SK-N-SH treated with all-trans-retinoic acid at 6 μM for 48 hours (cell line): ENCODE data around the gene PRR7.

Source experiments
- ATAC-seq: fragments of 200-7000 bp; cut with Tn5 transposase; 3 replicates; pipeline ENCODE4 v1.9.1; 2020; ENCODE audit warnings: mild to moderate bottlenecking, moderate library complexity
- ARNTL ChIP-seq: fragments of 450-650 bp; formaldehyde crosslinking; IDR thresholded peaks from 2 replicates; pipeline ENCODE4 v1.5.0; 2020; ENCODE audit warnings: low read depth, mild to moderate bottlenecking, moderate library complexity, borderline replicate concordance
- BACH2 ChIP-seq: fragments of 250-450 bp; sonication (Bioruptor Pico); IDR thresholded peaks from 2 replicates; pipeline ENCODE4 v1.9.0; 2021; ENCODE audit warnings: mild to moderate bottlenecking, borderline replicate concordance
- CREB5 ChIP-seq: fragments of 250-450 bp; sonication (Bioruptor Pico); IDR thresholded peaks from 2 replicates; pipeline ENCODE4 v1.5.1; 2020; ENCODE audit warnings: low read depth, mild to moderate bottlenecking, moderate library complexity
- CSDC2 ChIP-seq: fragments of 250-450 bp; sonication (Bioruptor Pico); IDR thresholded peaks from 2 replicates; pipeline ENCODE4 v1.5.0; 2020; ENCODE audit warnings: mild to moderate bottlenecking, moderate library complexity
- ESRRG ChIP-seq: fragments of 250-450 bp; sonication (Bioruptor Pico); IDR thresholded peaks from 2 replicates; pipeline ENCODE4 v1.6.1; 2021; ENCODE audit warnings: mild to moderate bottlenecking
- GLIS3 ChIP-seq: fragments of 250-450 bp; sonication (Bioruptor Pico); IDR thresholded peaks from 2 replicates; pipeline ENCODE4 v1.5.0; 2020; ENCODE audit warnings: mild to moderate bottlenecking, moderate library complexity
- ISL1 ChIP-seq: fragments of 250-450 bp; sonication (Bioruptor Pico); IDR thresholded peaks from 2 replicates; pipeline ENCODE4 v2.1.2; 2022; ENCODE audit warnings: mild to moderate bottlenecking, moderate library complexity
- OSR1 ChIP-seq: fragments of 250-450 bp; sonication (Bioruptor Pico); IDR thresholded peaks from 2 replicates; pipeline ENCODE4 v1.8.0; 2022; ENCODE audit warnings: moderate library complexity, mild to moderate bottlenecking, inconsistent platforms
- PATZ1 ChIP-seq: fragments of 250-450 bp; sonication (Bioruptor Pico); IDR thresholded peaks from 2 replicates; pipeline ENCODE4 v1.8.0; 2020; ENCODE audit warnings: mild to moderate bottlenecking, moderate library complexity, borderline replicate concordance
- POU6F1 ChIP-seq: fragments of 250-450 bp; sonication (Bioruptor Pico); IDR thresholded peaks from 2 replicates; pipeline ENCODE4 v1.8.0; 2021; ENCODE audit warnings: low read depth, mild to moderate bottlenecking, moderate library complexity, borderline replicate concordance
- PPARA ChIP-seq: fragments of 250-450 bp; sonication (Bioruptor Pico); IDR thresholded peaks from 2 replicates; pipeline ENCODE4 v1.5.0; 2020; ENCODE audit warnings: mild to moderate bottlenecking, borderline replicate concordance
- RARB ChIP-seq: fragments of 250-450 bp; sonication (Bioruptor Pico); IDR thresholded peaks from 2 replicates; pipeline ENCODE4 v1.8.0; 2021; ENCODE audit warnings: mild to moderate bottlenecking, moderate library complexity
- SNAI2 ChIP-seq: fragments of 250-450 bp; sonication (Bioruptor Pico); IDR thresholded peaks from 2 replicates; pipeline ENCODE4 v1.5.0; 2020; ENCODE audit warnings: mild to moderate bottlenecking, moderate library complexity
- TCF4 ChIP-seq: fragments of 250-450 bp; sonication (Bioruptor Pico); IDR thresholded peaks from 2 replicates; pipeline ENCODE4 v1.8.0; 2021; ENCODE audit warnings: mild to moderate bottlenecking, moderate library complexity, borderline replicate concordance
- TOX ChIP-seq: fragments of 250-450 bp; sonication (Bioruptor Pico); IDR thresholded peaks from 2 replicates; pipeline ENCODE4 v1.8.0; 2021; ENCODE audit warnings: mild to moderate bottlenecking, moderate library complexity, borderline replicate concordance
- TSHZ2 ChIP-seq: fragments of 250-450 bp; sonication (Bioruptor Pico); IDR thresholded peaks from 2 replicates; pipeline ENCODE4 v1.5.0; 2020; ENCODE audit warnings: mild to moderate bottlenecking, moderate library complexity
- ZC3H10 ChIP-seq: fragments of 250-450 bp; sonication (Bioruptor Pico); IDR thresholded peaks from 2 replicates; pipeline ENCODE4 v1.5.1; 2021; ENCODE audit warnings: mild to moderate bottlenecking, moderate library complexity
- ZFP3 ChIP-seq: fragments of 250-450 bp; sonication (Bioruptor Pico); IDR thresholded peaks from 2 replicates; pipeline ENCODE4 v1.5.0; 2020; ENCODE audit warnings: mild to moderate bottlenecking, moderate library complexity
- ZNF565 ChIP-seq: fragments of 450-650 bp; formaldehyde crosslinking; conservative IDR thresholded peaks from 2 replicates; pipeline ENCODE4 v1.5.0; 2020; ENCODE audit warnings: low read depth, mild to moderate bottlenecking, moderate library complexity
- ZNF70 ChIP-seq: fragments of 450-650 bp; formaldehyde crosslinking; IDR thresholded peaks from 2 replicates; pipeline ENCODE4 v1.5.0; 2020; ENCODE audit warnings: mild to moderate bottlenecking, moderate library complexity
- ZNF8 ChIP-seq: fragments of 450-650 bp; formaldehyde crosslinking; IDR thresholded peaks from 2 replicates; pipeline ENCODE4 v1.5.0; 2020; ENCODE audit warnings: mild to moderate bottlenecking, moderate library complexity

The PRR7 gene

GRCh38 chr5:177428574-177429217 is 17.9 kb upstream of the PRR7 start:
- ATAC-seq: no peak
- no peak for TF ChIP-seq CREB5 (CRISPR knock-in tag)
- no peak for TF ChIP-seq ARNTL (CRISPR knock-in tag)
- TF ChIP-seq PPARA (CRISPR knock-in tag): no peak
- TF ChIP-seq ZFP3 (CRISPR knock-in tag): no peak
- no peak for TF ChIP-seq ZNF565 (CRISPR knock-in tag)
- no peak for TF ChIP-seq RARB
- TF ChIP-seq CSDC2 (CRISPR knock-in tag): no peak
- no peak for TF ChIP-seq BACH2
- no peak for TF ChIP-seq ESRRG (CRISPR knock-in tag)
- TF ChIP-seq, all 23 proteins: peak for 0

- ATAC-seq: no peak
- TF ChIP-seq POU6F1 (CRISPR knock-in tag) (no peak), OSR1 (CRISPR knock-in tag) (no peak), RARB (no peak), PATZ1 (CRISPR knock-in tag) (no peak), TCF4 (no peak), ZNF565 (CRISPR knock-in tag) (no peak), CSDC2 (CRISPR knock-in tag) (no peak), ZFP3 (CRISPR knock-in tag) (no peak), TOX (no peak), ESRRG (CRISPR knock-in tag) (no peak), ARNTL (CRISPR knock-in tag) (no peak), GLIS3 (CRISPR knock-in tag) (no peak), TSHZ2 (CRISPR knock-in tag) (no peak), ZNF8 (CRISPR knock-in tag) (no peak)
Observed at GRCh38 chr5:177429248-177430040, 17.2 kb upstream of the PRR7 start.

GRCh38 chr5:177430140-177430951 is 16.3 kb upstream of the PRR7 start:
- TF ChIP-seq PPARA (CRISPR knock-in tag): no peak
- TF ChIP-seq, all 23 proteins: peak for 0
- ATAC-seq: no peak

GRCh38 chr5:177430972-177431316 is 15.7 kb upstream of the PRR7 start:
- no peak for ATAC-seq
- TF ChIP-seq ZNF8 (CRISPR knock-in tag) (no peak), OSR1 (CRISPR knock-in tag) (no peak), ZC3H10 (CRISPR knock-in tag) (no peak), SNAI2 (CRISPR knock-in tag) (no peak), ARNTL (CRISPR knock-in tag) (no peak), CREB5 (CRISPR knock-in tag) (no peak), BACH2 (no peak), ZNF70 (CRISPR knock-in tag) (no peak), TSHZ2 (CRISPR knock-in tag) (no peak), ZNF565 (CRISPR knock-in tag) (no peak), ISL1 (CRISPR knock-in tag) (no peak), TOX (no peak)
